Prostate gland (tissue), 2 donors: ENCODE data around the gene CBFA2T3. TPM values are rescaled to one million over a fixed set of nuclear protein-coding genes. Genes with fewer than 3 reads are reported as not detected.

Experiments used
- DNase-seq: peaks from one replicate; pipeline ENCODE4 v3.0.0-alpha.2; 2019; ENCODE audit warnings: low spot score
- H3K27ac ChIP-seq, 2 donors: fragments of 200-600 bp; sonication (generic); 2 replicates each; pipeline ENCODE4 v1.5.1; 2017 to 2019
- H3K27me3 ChIP-seq: fragments of 200-600 bp; sonication (generic); replicated peaks from 2 replicates; pipeline ENCODE4 v1.5.1; 2019; ENCODE audit not compliant: insufficient read depth
- H3K36me3 ChIP-seq, 2 donors: fragments of 200-600 bp; sonication (generic); 1 replicate in 1 of 2; 2 replicates in 1 of 2; pipeline versions ENCODE4 v1.5.1 to v1.8.1; 2017 to 2019
- H3K4me1 ChIP-seq: fragments of 200-600 bp; sonication (generic); replicated peaks from 2 replicates; pipeline ENCODE4 v1.5.1; 2019
- H3K4me3 ChIP-seq, 2 donors: fragments of 200-600 bp; sonication (generic); 2 replicates each; pipeline ENCODE4 v1.5.1; 2017 to 2019
- H3K9me3 ChIP-seq: fragments of 200-600 bp; sonication (generic); 2 replicates; pipeline ENCODE4 v1.5.1; 2017
- POLR2A ChIP-seq: fragments of 450-650 bp; IDR thresholded peaks from one replicate; pipeline ENCODE4 v1.6.1; 2016; ENCODE audit warnings: antibody characterized with exemption, mild to moderate bottlenecking
- POLR2AphosphoS5 ChIP-seq: sonication (generic); formaldehyde crosslinking; IDR thresholded peaks from one replicate; pipeline ENCODE4 v1.6.1; 2017; ENCODE audit warnings: antibody characterized with exemption
- WGBS: methylation state at CpG from one replicate; pipeline ENCODE4 v1.1.5; 2018; 5-methylcytosine and 5-hydroxymethylcytosine counted together
- intact Hi-C: fragments of 100-400 bp; cut with DNase I; formaldehyde crosslinking; loops from one replicate; pipeline ENCODE4 v1.14.2; 2022
- total RNA-seq, 2 donors: library from RNA; depleted of rRNA; stranded (reverse); fragments of >200 nt; gene quantifications; one replicate each; pipeline ENCODE4 v1.1.0, GENCODE V29; 2016
- TF ChIP-seq, protein P1 (sequence below), 4 experiments: fragments of 200-600 bp in 2 of 4; fragments of 450-650 bp in 2 of 4; sonication (generic) in 2 of 4; IDR thresholded peaks; 1 replicate in 3 of 4; 2 replicates in 1 of 4; pipeline ENCODE4 v1.5.1; 2016 to 2019; ENCODE audit warnings: antibody characterized with exemption in 4 of 4, mild to moderate bottlenecking in 2 of 4, moderate library complexity in 2 of 4

The CBFA2T3 gene
- 1 to 10 TPM; 4.5 to 8.7 TPM for total RNA-seq

GRCh38 chr16:88977018-88977811, at the start of gene CBFA2T3:
Gene CBFA2T3 (minus strand): TSS chr16:88977207. CDS start chr16:88976807, 400 bp downstream.
- WGBS = 56% methylated on average over 31 of the region's 32 CpGs
- H3K36me3 ChIP-seq = no peaks in the 10 kb centered on the region
- intact Hi-C loops = no loop called here
- H3K27me3 ChIP-seq = peaks cover 2% of the 10 kb centered on the region
- H3K4me3 ChIP-seq = no peak within 1 kb of the TSS
- no peak for DNase-seq
- H3K27ac ChIP-seq = no peak within 1 kb of the TSS
- H3K4me1 ChIP-seq = no peaks in the 10 kb centered on the region
- no peak for TF ChIP-seq POLR2A
- peak; percentile 17 for TF ChIP-seq POLR2AphosphoS5
- no peaks in the 10 kb centered on the region for H3K9me3 ChIP-seq

GRCh38 chr16:89026121-89026612, 49.2 kb upstream of the CBFA2T3 start:
- intact Hi-C loops = no loop called here
- DNase-seq = no peak
- Histone ChIP-seq H3K36me3 (no peaks in the 10 kb centered on the region), H3K4me1 (no peaks in the 10 kb centered on the region), H3K4me3 (no peak overlapping the region), H3K9me3 (no peaks in the 10 kb centered on the region), H3K27me3 (peaks cover 6% of the 10 kb centered on the region), H3K27ac (no peak overlapping the region)
- 59% methylated on average over 5 of the region's 5 CpGs for WGBS
- TF ChIP-seq POLR2AphosphoS5 (no peak), POLR2A (no peak)
- TF ChIP-seq, protein P1, sequence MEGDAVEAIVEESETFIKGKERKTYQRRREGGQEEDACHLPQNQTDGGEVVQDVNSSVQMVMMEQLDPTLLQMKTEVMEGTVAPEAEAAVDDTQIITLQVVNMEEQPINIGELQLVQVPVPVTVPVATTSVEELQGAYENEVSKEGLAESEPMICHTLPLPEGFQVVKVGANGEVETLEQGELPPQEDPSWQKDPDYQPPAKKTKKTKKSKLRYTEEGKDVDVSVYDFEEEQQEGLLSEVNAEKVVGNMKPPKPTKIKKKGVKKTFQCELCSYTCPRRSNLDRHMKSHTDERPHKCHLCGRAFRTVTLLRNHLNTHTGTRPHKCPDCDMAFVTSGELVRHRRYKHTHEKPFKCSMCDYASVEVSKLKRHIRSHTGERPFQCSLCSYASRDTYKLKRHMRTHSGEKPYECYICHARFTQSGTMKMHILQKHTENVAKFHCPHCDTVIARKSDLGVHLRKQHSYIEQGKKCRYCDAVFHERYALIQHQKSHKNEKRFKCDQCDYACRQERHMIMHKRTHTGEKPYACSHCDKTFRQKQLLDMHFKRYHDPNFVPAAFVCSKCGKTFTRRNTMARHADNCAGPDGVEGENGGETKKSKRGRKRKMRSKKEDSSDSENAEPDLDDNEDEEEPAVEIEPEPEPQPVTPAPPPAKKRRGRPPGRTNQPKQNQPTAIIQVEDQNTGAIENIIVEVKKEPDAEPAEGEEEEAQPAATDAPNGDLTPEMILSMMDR (IDR thresholded peaks at IDR 0.05) = no peak

DNA sequence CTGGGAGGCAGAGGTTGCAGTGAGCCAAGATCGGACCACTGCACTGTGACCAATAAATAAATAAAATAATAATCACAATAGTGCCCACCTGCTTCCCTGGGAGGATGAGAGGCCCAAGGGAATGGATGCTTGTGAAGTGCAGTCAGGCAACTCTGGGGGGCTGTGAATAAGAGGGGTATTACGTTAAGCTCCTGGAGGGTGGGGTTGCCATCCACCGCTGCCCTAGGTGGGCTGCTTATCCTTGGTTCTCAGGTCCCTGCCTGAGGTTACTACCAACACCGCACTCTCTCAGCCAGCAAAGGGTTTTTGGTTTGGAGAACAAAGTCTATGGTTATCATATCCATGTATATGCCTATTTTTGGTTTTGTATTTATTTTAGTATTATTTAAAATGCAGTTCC, 48.6 kb upstream of the CBFA2T3 start:
- intact Hi-C loops = no loop called here
- Histone ChIP-seq H3K36me3 (no peaks in the 10 kb centered on the region), H3K4me1 (no peaks in the 10 kb centered on the region), H3K4me3 (no peak overlapping the region), H3K27ac (no peak overlapping the region), H3K27me3 (peaks cover 7% of the 10 kb centered on the region), H3K9me3 (no peaks in the 10 kb centered on the region)
- no peak for DNase-seq
- 86% methylated on average over 4 of the region's 4 CpGs for WGBS
- TF ChIP-seq POLR2A (no peak), POLR2AphosphoS5 (no peak)
- TF ChIP-seq, protein P1 (IDR thresholded peaks at IDR 0.05) = no peak

- Histone ChIP-seq H3K27me3 (peaks cover 7% of the 10 kb centered on the region), H3K9me3 (no peaks in the 10 kb centered on the region), H3K27ac (no peak overlapping the region), H3K4me1 (no peaks in the 10 kb centered on the region), H3K4me3 (no peak overlapping the region), H3K36me3 (no peaks in the 10 kb centered on the region)
- DNase-seq = no peak
- no peak for TF ChIP-seq POLR2AphosphoS5
- TF ChIP-seq POLR2A = no peak
- TF ChIP-seq, protein P1 (IDR thresholded peaks at IDR 0.05) = no peak
- 77% methylated on average over 11 of the region's 11 CpGs for WGBS
- intact Hi-C loops = no loop called here
These were observed 47.6 kb upstream of the CBFA2T3 start for GRCh38 chr16:89024546-89025060.

- Histone ChIP-seq H3K27me3 (peaks cover 7% of the 10 kb centered on the region), H3K4me3 (no peak overlapping the region), H3K9me3 (no peaks in the 10 kb centered on the region), H3K4me1 (no peaks in the 10 kb centered on the region), H3K27ac (no peak overlapping the region), H3K36me3 (no peaks in the 10 kb centered on the region)
- TF ChIP-seq, protein P1 (IDR thresholded peaks at IDR 0.05) = no peak
- no peak for TF ChIP-seq POLR2AphosphoS5
- intact Hi-C loops = no loop called here
- no peak for DNase-seq
- 74% methylated on average over 23 of the region's 23 CpGs for WGBS
These were observed 46.9 kb upstream of the CBFA2T3 start for GRCh38 chr16:89023621-89024511.
